HepG2 (cell line): ENCODE data around the gene KLHL17. TPM values are rescaled to one million over a fixed set of nuclear protein-coding genes. Genes with fewer than 3 reads are reported as not detected.

Experiments
- CREB1 ChIP-seq, 2 experiments: fragments of 450-650 bp in 1 of 2; IDR thresholded peaks; 2 replicates each; pipeline ENCODE4 v1.6.1; 2016 to 2017; ENCODE audit warnings: control low read depth in 1 of 2, mild to moderate bottlenecking in 1 of 2, missing compliant biosample characterization in 1 of 2, missing genetic modification characterization in 1 of 2
- ISX ChIP-seq: sonication (generic); formaldehyde crosslinking; conservative IDR thresholded peaks from 2 replicates; pipeline ENCODE4 v1.5.0; 2020; ENCODE audit warnings: missing genetic modification reagents
- MAFK ChIP-seq, 2 experiments: IDR thresholded peaks in 1 of 2; conservative IDR thresholded peaks in 1 of 2; 2 replicates each; pipeline ENCODE4 v1.6.1; 2011; ENCODE audit warnings: improper control_type of control experiment in 2 of 2, low read length in 2 of 2
- MLLT10 ChIP-seq: sonication (generic); formaldehyde crosslinking; IDR thresholded peaks from 2 replicates; pipeline ENCODE4 v1.4.0; 2020; ENCODE audit warnings: missing genetic modification reagents
- NFKB2 ChIP-seq: sonication (generic); formaldehyde crosslinking; IDR thresholded peaks from 2 replicates; pipeline ENCODE4 v1.4.0; 2020; ENCODE audit warnings: missing genetic modification reagents, borderline replicate concordance
- PPARG ChIP-seq: conservative IDR thresholded peaks from 2 replicates; pipeline ENCODE4 v1.6.1; 2016; ENCODE audit warnings: missing biosample characterization, missing genetic modification reagents
- REPIN1 ChIP-seq: sonication (generic); formaldehyde crosslinking; IDR thresholded peaks from 2 replicates; pipeline ENCODE4 v1.8.0; 2022; ENCODE audit warnings: missing genetic modification reagents, low read depth, mild to moderate bottlenecking, borderline replicate concordance
- REXO4 ChIP-seq: sonication (generic); formaldehyde crosslinking; IDR thresholded peaks from 2 replicates; pipeline ENCODE4 v1.8.0; 2022; ENCODE audit warnings: missing genetic modification reagents, mild to moderate bottlenecking, borderline replicate concordance
- ZNF30 ChIP-seq: sonication (generic); formaldehyde crosslinking; IDR thresholded peaks from 2 replicates; pipeline ENCODE4 v1.5.0; 2020; ENCODE audit warnings: mild to moderate bottlenecking, missing genetic modification reagents
- ZNF333 ChIP-seq: sonication (generic); formaldehyde crosslinking; IDR thresholded peaks from 2 replicates; pipeline ENCODE4 v1.4.0; 2020; ENCODE audit warnings: mild to moderate bottlenecking, missing genetic modification reagents, borderline replicate concordance
- ZNF430 ChIP-seq: sonication (generic); formaldehyde crosslinking; IDR thresholded peaks from 2 replicates; pipeline ENCODE4 v1.9.0; 2021; ENCODE audit warnings: mild to moderate bottlenecking, missing genetic modification reagents
- ZNF549 ChIP-seq: sonication (generic); formaldehyde crosslinking; IDR thresholded peaks from 2 replicates; pipeline ENCODE4 v1.5.0; 2020; ENCODE audit warnings: missing genetic modification reagents
- polyA plus RNA-seq, 8 experiments: library from polyadenylated mRNA; depleted of rRNA in 3 of 8; stranded (reverse) in 7 of 8; unstranded in 1 of 8; fragments of >200 nt; fragmentation: Illumina TruSeq in 4 of 8; extraction: Trizol in 4 of 8; gene quantifications; 2 replicates each; pipeline versions ENCODE4 v1.2.1 to v1.2.3, GENCODE V29; 2011 to 2016; ENCODE audit warnings: low read depth in 4 of 8, missing spikeins in 1 of 8, mixed read lengths in 1 of 8; ENCODE audit not compliant: insufficient read depth in 1 of 8
- total RNA-seq, 5 experiments: library from RNA; depleted of rRNA; stranded (reverse); fragments of >200 nt; fragmentation: Illumina TruSeq; extraction: Trizol; gene quantifications; 2 replicates each; pipeline ENCODE4 v1.2.3, GENCODE V29; 2016; ENCODE audit warnings: low read depth in 1 of 5
- TF ChIP-seq, protein P1 (sequence below): fragments of 450-650 bp; IDR thresholded peaks from 2 replicates; pipeline ENCODE4 v1.6.1; 2017; ENCODE audit warnings: mild to moderate bottlenecking
- TF ChIP-seq, protein P2 (sequence below): sonication (generic); formaldehyde crosslinking; IDR thresholded peaks from 2 replicates; pipeline ENCODE4 v1.4.0; 2020; ENCODE audit warnings: mild to moderate bottlenecking, missing genetic modification reagents, borderline replicate concordance
- TF ChIP-seq, protein P3 (sequence below): sonication (generic); formaldehyde crosslinking; IDR thresholded peaks from 2 replicates; pipeline ENCODE4 v1.5.0; 2020; ENCODE audit warnings: missing genetic modification reagents
- TF ChIP-seq, protein P4 (sequence below), 2 experiments: sonication (generic) in 1 of 2; formaldehyde crosslinking in 1 of 2; IDR thresholded peaks; 2 replicates each; pipeline versions ENCODE4 v1.4.0 to v1.6.1; 2018 to 2020; ENCODE audit warnings: missing genetic modification reagents in 2 of 2, borderline replicate concordance in 1 of 2, low read depth in 1 of 2, mild to moderate bottlenecking in 1 of 2, missing biosample characterization in 1 of 2

The KLHL17 gene
- total and polyA plus RNA-seq, 2 of the 13 experiments (the other 11 are each of a cell fraction or from before 2014, with no cell fraction given), result 9.3 to 24.7 TPM

DNA sequence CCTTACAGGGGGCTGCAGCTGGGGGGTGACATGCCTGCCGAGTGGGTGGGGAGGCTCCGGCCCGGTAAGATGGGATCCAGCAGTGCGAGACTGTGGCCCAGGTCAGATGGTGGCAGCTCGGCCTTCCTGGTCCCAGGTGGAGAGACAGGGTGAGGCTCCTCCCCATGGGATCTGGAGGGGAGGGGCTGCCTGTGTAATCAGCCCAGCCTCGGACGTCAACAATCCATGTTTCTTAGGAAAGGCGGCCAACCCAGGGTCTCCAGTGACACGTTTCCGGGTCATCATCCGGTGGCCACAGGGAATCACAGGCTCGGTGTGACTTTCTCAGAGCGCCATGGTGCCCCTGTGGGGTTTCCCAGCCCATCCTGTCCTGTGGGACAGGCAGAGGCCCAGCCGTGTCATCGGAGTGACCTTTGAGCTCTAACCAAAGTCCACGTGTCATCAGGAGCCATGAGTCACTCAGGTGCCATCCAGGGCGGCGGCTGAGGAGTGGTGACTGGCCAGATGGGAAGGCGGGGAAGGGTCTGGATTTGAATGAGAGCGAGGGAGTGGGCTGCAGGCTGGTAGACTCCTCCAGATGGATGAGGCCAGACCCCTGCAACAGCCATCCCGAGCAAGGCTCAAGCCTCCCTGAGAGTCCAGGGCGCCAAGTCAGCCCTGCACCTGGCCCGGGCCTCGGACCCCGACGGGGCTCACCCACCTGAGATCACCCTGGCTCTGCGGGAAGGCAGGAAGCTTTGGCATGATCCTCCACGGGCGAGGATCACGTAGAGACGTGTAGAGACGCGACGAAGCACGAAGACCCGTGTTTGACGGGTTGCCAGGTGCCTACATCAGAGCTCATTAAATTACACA lies 46.1 kb downstream of the KLHL17 start (continued):
- TF ChIP-seq, protein P1, sequence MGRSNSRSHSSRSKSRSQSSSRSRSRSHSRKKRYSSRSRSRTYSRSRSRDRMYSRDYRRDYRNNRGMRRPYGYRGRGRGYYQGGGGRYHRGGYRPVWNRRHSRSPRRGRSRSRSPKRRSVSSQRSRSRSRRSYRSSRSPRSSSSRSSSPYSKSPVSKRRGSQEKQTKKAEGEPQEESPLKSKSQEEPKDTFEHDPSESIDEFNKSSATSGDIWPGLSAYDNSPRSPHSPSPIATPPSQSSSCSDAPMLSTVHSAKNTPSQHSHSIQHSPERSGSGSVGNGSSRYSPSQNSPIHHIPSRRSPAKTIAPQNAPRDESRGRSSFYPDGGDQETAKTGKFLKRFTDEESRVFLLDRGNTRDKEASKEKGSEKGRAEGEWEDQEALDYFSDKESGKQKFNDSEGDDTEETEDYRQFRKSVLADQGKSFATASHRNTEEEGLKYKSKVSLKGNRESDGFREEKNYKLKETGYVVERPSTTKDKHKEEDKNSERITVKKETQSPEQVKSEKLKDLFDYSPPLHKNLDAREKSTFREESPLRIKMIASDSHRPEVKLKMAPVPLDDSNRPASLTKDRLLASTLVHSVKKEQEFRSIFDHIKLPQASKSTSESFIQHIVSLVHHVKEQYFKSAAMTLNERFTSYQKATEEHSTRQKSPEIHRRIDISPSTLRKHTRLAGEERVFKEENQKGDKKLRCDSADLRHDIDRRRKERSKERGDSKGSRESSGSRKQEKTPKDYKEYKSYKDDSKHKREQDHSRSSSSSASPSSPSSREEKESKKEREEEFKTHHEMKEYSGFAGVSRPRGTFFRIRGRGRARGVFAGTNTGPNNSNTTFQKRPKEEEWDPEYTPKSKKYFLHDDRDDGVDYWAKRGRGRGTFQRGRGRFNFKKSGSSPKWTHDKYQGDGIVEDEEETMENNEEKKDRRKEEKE, result no peak
- peak; percentile 83 for TF ChIP-seq REPIN1 (CRISPR knock-in tag)
- TF ChIP-seq, protein P2, sequence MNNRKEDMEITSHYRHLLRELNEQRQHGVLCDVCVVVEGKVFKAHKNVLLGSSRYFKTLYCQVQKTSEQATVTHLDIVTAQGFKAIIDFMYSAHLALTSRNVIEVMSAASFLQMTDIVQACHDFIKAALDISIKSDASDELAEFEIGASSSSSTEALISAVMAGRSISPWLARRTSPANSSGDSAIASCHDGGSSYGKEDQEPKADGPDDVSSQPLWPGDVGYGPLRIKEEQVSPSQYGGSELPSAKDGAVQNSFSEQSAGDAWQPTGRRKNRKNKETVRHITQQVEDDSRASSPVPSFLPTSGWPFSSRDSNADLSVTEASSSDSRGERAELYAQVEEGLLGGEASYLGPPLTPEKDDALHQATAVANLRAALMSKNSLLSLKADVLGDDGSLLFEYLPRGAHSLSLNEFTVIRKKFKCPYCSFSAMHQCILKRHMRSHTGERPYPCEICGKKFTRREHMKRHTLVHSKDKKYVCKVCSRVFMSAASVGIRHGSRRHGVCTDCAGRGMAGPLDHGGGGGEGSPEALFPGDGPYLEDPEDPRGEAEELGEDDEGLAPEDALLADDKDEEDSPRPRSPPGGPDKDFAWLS, result 0 out of 2 replicates have a peak, but pooled peaks have one; percentile 78
- no peak for TF ChIP-seq ZNF549 (CRISPR knock-in tag)
- peak; percentile 98 for TF ChIP-seq ZNF430 (CRISPR knock-in tag)
- peak; percentile 95 for TF ChIP-seq CREB1 (IDR thresholded peaks at IDR 0.05)
- TF ChIP-seq CREB1 (CRISPR knock-in tag; IDR thresholded peaks at IDR 0.05), result peak; percentile 96
- TF ChIP-seq, protein P3, sequence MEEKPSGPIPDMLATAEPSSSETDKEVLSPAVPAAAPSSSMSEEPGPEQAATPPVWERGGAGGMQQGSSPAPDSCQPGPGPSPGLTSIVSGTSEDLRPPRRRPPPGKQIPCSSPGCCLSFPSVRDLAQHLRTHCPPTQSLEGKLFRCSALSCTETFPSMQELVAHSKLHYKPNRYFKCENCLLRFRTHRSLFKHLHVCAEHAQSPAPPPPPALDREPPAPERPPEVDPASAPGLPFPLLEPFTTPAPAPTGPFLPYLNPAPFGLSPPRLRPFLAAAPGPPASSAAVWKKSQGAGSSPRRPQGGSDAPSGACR, result peak; percentile 90
- TF ChIP-seq MLLT10 (CRISPR knock-in tag), result no peak
- peak; percentile 91; the same call in 1 of the 2 replicates for TF ChIP-seq NFKB2 (CRISPR knock-in tag)
- TF ChIP-seq, protein P4, sequence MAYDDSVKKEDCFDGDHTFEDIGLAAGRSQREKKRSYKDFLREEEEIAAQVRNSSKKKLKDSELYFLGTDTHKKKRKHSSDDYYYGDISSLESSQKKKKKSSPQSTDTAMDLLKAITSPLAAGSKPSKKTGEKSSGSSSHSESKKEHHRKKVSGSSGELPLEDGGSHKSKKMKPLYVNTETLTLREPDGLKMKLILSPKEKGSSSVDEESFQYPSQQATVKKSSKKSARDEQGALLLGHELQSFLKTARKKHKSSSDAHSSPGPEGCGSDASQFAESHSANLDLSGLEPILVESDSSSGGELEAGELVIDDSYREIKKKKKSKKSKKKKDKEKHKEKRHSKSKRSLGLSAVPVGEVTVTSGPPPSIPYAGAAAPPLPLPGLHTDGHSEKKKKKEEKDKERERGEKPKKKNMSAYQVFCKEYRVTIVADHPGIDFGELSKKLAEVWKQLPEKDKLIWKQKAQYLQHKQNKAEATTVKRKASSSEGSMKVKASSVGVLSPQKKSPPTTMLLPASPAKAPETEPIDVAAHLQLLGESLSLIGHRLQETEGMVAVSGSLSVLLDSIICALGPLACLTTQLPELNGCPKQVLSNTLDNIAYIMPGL (CRISPR knock-in tag; IDR thresholded peaks at IDR 0.05; ENCODE audit: borderline replicate concordance in 1 of 2, low read depth in 1 of 2), result peak; percentile 53 to 73; a peak in 3 of 4 replicates
- no peak; the same call in 1 of the 2 replicates for TF ChIP-seq ZNF333
- TF ChIP-seq ISX (CRISPR knock-in tag), result no peak
- no peak for TF ChIP-seq MAFK (conservative IDR thresholded peaks at IDR 0.05 in 1 of 2, IDR thresholded peaks at IDR 0.05 in 1 of 2; ENCODE audit: low read length in 2 of 2)
- TF ChIP-seq ZNF30 (CRISPR knock-in tag), result no peak
- TF ChIP-seq REXO4 (CRISPR knock-in tag), result no peak
- peak; percentile 45; the same call in 1 of the 2 replicates for TF ChIP-seq PPARG
